Heart right ventricle (tissue), 16 donors: ENCODE measurements around the gene IFNA17. TPM values are rescaled to one million over a fixed set of nuclear protein-coding genes. Genes with fewer than 3 reads are reported as not detected.
"Not testable (repeated sequence)": the region's sequence is repeated elsewhere in the genome, so short reads cannot be mapped to it uniquely, and the experiment has no call there.

Source experiments
- ATAC-seq, 8 donors: fragments of 200-7000 bp; cut with Tn5 transposase; one replicate each; pipeline ENCODE4 v1.9.1; 2020; ENCODE audit warnings: mild to moderate bottlenecking in 8 of 8, moderate library complexity in 8 of 8, moderate number of reproducible peaks in 1 of 8
- DNase-seq, 2 donors: peaks; one replicate each; pipeline ENCODE4 v3.0.0-alpha.2; 2020
- H3K27ac ChIP-seq, 10 donors: fragments of 200-600 bp; sonication (generic) in 2 of 10; one replicate each; pipeline versions ENCODE4 v1.5.0 to v1.8.0; 2020 to 2022; ENCODE audit warnings: mild to moderate bottlenecking in 3 of 10
- H3K27me3 ChIP-seq, 7 donors: fragments of 200-600 bp; one replicate each; pipeline ENCODE4 v1.8.0; 2021 to 2022; ENCODE audit warnings: mild to moderate bottlenecking in 2 of 7
- H3K36me3 ChIP-seq, 9 donors: fragments of 200-600 bp; sonication (generic) in 1 of 9; one replicate each; pipeline versions ENCODE4 v1.5.0 to v1.8.0; 2020 to 2022; ENCODE audit warnings: mild to moderate bottlenecking in 2 of 9
- H3K4me1 ChIP-seq, 9 donors: fragments of 200-600 bp; sonication (generic) in 1 of 9; one replicate each; pipeline versions ENCODE4 v1.5.0 to v1.8.0; 2020 to 2022; ENCODE audit warnings: mild to moderate bottlenecking in 4 of 9
- H3K4me3 ChIP-seq, 10 donors: fragments of 200-600 bp; sonication (generic) in 2 of 10; one replicate each; pipeline versions ENCODE4 v1.5.0 to v1.8.0; 2020 to 2022; ENCODE audit warnings: mild to moderate bottlenecking in 7 of 10, moderate library complexity in 2 of 10
- H3K9me3 ChIP-seq, 11 donors: fragments of 200-600 bp in 10 of 11; sonication (generic) in 2 of 11; one replicate each; pipeline versions ENCODE4 v1.5.0 to v1.8.0; 2013 to 2022; ENCODE audit warnings: mild to moderate bottlenecking in 2 of 11, control low read depth in 1 of 11, moderate library complexity in 1 of 11
- WGBS, 2 donors: extraction: QIAGEN DNeasy Blood & Tissue Kit; methylation state at CpG; one replicate each; pipeline ENCODE4 v1.1.7; 2013; ENCODE audit warnings: inconsistent platforms in 1 of 2; 5-methylcytosine and 5-hydroxymethylcytosine counted together
- intact Hi-C, 10 donors: fragments of 100-400 bp; cut with DNase I; formaldehyde crosslinking; loops; one replicate each; pipeline versions ENCODE4 v1.11.1 to v1.14.2; 2022
- polyA plus RNA-seq, 2 donors: library from polyadenylated mRNA; stranded (reverse); fragments of 200-250 nt; gene quantifications; one replicate each; pipeline ENCODE4 v1.2.3, GENCODE V29; 2013
- total RNA-seq, 10 donors: library from RNA; stranded (reverse); fragmentation: NEBNext Ultra II Directional in 3 of 10; extraction: Animal tissue kit (Norgen Biotek cat#: 25700) in 3 of 10; gene quantifications; one replicate each; pipeline versions ENCODE4 v1.2.1 to v1.2.4, GENCODE V29; 2021 to 2023
- TF ChIP-seq, protein P1 (sequence below), 9 donors: fragments of 200-600 bp; sonication (generic) in 2 of 9; IDR thresholded peaks; one replicate each; pipeline versions ENCODE4 v1.5.0 to v1.8.0; 2021 to 2022; ENCODE audit warnings: antibody characterized with exemption in 9 of 9, mild to moderate bottlenecking in 5 of 9, moderate library complexity in 1 of 9
- donor health status: Arrhythmogenic right ventricular cardiomyopathy.
- donor health status: ischemic (EF 13 %, LVEDD 7.1; RV severe dilation, severe dysfunction).
- donor health status: healthy with polysubstance abuse.
- donor health status: DM: no; HTN: yes; CAD: no.
- donor health status: DM: no; HTN: no; CAD: no.
- donor health status: ischemic (EF 25% LVEDD 6.9; RV normal size, moderate dysfunction).
- donor health status: ischemic (EF 25% LVEDD 5.7; RV mildly dilated, moderate dysfunction).
- donor health status: healthy.
- donor health status: DM: yes; HTN: yes; CAD: no.
- donor health status: Ischemic cardiomyopathy.
- donor health status: ischemic (EF 35%, LVEDD 5.7; RV mildly dilated, moderate dysfunction).
- donor health status: nonischemic (EF 11% LVEDD 7.7; RV severe dilation, severe dysfunction).
- donor health status: DM: yes; HTN: yes; CAD: no.
- donor health status: PGD.
- donor health status: ischemic (EF 29% LVEDD 5.4; RV normal size, mild dysfunction).
- donor health status: nonischemic (EF 23%, LVEDD 6.1; RV moderate dilation, normal function).

Gene IFNA17
- total and polyA plus RNA-seq, 12 donors, result not detected

DNA sequence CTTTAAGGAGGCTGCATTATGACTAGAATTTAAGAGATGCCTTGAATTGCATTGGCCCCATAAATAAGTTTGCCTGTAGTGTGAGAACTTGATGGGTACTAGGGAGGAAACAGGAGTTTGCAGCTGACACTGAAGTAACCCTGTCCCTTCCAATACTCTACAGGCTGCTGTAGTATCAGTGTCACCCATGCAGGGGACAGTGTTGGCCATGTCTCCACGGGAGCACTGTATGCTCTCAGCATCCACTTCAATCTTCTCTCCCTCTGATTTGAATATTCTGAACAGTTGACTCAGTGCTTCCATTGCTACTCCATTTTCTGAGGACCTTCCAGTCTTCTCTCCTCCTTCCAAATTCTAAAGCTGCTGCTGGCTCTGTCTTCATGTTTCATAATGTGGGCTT, 23.2 kb upstream of the IFNA17 start:
- Histone ChIP-seq H3K9me3 (no peaks in the 10 kb centered on the region), H3K27me3 (peaks cover 0 to 49% (median 7%) of the 10 kb centered on the region in 7 donors), H3K27ac (no peak overlapping the region), H3K36me3 (no peaks in the 10 kb centered on the region), H3K4me3 (no peak overlapping the region), H3K4me1 (peaks cover 0 to 20% (median 4%) of the 10 kb centered on the region in 9 donors)
- TF ChIP-seq, protein P1, sequence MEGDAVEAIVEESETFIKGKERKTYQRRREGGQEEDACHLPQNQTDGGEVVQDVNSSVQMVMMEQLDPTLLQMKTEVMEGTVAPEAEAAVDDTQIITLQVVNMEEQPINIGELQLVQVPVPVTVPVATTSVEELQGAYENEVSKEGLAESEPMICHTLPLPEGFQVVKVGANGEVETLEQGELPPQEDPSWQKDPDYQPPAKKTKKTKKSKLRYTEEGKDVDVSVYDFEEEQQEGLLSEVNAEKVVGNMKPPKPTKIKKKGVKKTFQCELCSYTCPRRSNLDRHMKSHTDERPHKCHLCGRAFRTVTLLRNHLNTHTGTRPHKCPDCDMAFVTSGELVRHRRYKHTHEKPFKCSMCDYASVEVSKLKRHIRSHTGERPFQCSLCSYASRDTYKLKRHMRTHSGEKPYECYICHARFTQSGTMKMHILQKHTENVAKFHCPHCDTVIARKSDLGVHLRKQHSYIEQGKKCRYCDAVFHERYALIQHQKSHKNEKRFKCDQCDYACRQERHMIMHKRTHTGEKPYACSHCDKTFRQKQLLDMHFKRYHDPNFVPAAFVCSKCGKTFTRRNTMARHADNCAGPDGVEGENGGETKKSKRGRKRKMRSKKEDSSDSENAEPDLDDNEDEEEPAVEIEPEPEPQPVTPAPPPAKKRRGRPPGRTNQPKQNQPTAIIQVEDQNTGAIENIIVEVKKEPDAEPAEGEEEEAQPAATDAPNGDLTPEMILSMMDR (IDR thresholded peaks at IDR 0.05), result no peak
- DNase-seq (no peak), ATAC-seq (no peak)
- intact Hi-C loops, result loop anchor here in 2 of 10 donors (5.0 to 10.0 kb wide), 2 partner anchors 534 to 536 kb away; no protein-coding TSS in a partner anchor
- WGBS, 2 donors, result 35 to 38% methylated on average over 1 of the region's 1 CpG

DNA sequence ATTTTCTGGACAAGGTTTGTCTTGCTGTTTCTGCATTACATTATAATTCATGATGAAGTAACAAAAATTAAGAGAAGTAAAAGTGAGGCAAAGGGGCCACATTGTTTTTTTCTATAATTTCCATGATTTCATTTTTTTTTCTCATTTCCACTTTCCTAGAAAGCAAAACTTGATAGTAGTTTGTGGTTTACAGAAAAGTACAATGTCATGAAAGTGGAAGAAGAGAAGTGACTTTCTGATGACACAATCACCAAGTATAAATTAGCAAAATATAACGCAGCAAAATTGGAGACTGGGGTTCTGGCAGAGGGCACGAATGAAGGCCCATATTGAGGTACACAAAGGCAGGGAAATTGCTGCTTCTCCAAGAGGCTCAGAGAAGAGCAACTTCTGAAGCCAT, 16.8 kb upstream of the IFNA17 start:
- TF ChIP-seq, protein P1 (IDR thresholded peaks at IDR 0.05), result no peak
- Histone ChIP-seq H3K27ac (no peak overlapping the region), H3K27me3 (peaks cover 0 to 70% (median 30%) of the 10 kb centered on the region in 7 donors), H3K4me3 (no peak overlapping the region), H3K9me3 (peaks cover 0 to 2% (median 0%) of the 10 kb centered on the region in 11 donors), H3K36me3 (no peaks in the 10 kb centered on the region), H3K4me1 (peaks cover 0 to 8% (median 0%) of the 10 kb centered on the region in 9 donors)
- 61 to 62% methylated on average over 2 of the region's 2 CpGs for WGBS, 2 donors
- intact Hi-C loops, result no loop called here
- no peak for DNase-seq
- ATAC-seq, result no peak

DNA sequence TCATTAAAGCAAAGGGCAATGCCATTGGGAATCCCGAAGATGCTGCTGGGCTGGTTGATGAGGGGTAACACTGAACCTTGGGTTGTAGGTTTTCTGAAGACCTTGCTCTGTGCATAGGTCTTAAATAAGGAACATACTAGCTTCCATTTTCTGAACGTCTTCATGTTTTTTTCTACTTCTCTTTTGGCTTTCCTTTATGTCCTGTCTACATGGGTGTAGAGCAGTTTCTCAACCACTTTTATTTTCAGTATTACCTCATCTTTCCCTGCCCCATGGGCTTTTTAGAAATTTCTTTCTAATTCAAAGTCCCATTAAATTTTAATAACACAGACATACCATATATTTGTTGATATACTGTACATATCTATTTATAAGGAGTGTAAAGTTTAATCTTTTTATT, 11.9 kb upstream of the IFNA17 start, which contains the start of gene IFNA14:
IFNA14 (minus strand) TSS at position 95 of the 400 bp plus-strand sequence; CDS start at position 25, 70 bp downstream.
- Histone ChIP-seq H3K4me3 (no peak within 1 kb of the TSS), H3K27me3 (peaks cover 0 to 43% (median 25%) of the 10 kb centered on the region in 7 donors), H3K36me3 (no peaks in the 10 kb centered on the region), H3K4me1 (peaks cover 0 to 3% (median 0%) of the 10 kb centered on the region in 9 donors), H3K9me3 (no peaks in the 10 kb centered on the region), H3K27ac (no peak within 1 kb of the TSS)
- WGBS, 2 donors, result 74 to 76% methylated on average over 2 of the region's 2 CpGs
- no peak for DNase-seq
- TF ChIP-seq, protein P1 (IDR thresholded peaks at IDR 0.05), result no peak
- intact Hi-C loops, result loop anchor here in 2 of 10 donors (10.0 kb wide), 2 partner anchors 545 to 555 kb away; no protein-coding TSS in a partner anchor
- no peak for ATAC-seq

DNA sequence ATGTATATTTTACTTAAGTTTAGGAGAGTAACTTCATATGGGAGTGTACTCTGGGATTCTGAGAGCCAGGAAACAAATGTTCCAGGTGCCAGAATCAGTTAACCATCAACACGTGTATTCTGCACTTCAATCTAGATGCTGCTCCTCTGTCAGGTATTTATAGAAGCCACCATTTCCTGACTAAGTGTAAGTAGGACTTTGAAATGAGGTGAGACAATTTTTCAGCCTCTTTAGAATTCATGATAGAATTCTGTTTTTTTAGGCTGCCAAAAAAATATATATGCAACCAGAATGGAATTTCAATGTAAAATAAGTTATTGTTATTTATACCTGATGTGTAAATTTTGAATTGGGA, 8.3 kb upstream of the IFNA17 start:
- not testable (repeated sequence) for H3K4me1 ChIP-seq
- 8 to 23% methylated on average over 1 of the region's 1 CpG for WGBS, 2 donors

More for the DNA sequence above, 8.3 kb upstream of the IFNA17 start:
- DNase-seq, ATAC-seq, H3K4me3 ChIP-seq, H3K36me3 ChIP-seq, H3K9me3 ChIP-seq, H3K27ac ChIP-seq: not testable (repeated sequence)
- H3K27me3 ChIP-seq, result peaks cover 0 to 23% (median 9%) of the 10 kb centered on the region in 7 donors
- intact Hi-C loops, result loop anchor here in 2 of 10 donors (10.0 kb wide), 2 partner anchors 548 to 558 kb away; no protein-coding TSS in a partner anchor
